HCT116 (cell line): ENCODE results near the gene CFAP46. TPM values are rescaled to one million over a fixed set of nuclear protein-coding genes. Genes with fewer than 3 reads are reported as not detected.

Source experiments
- ATAC-seq: fragments of 200-7000 bp; cut with Tn5 transposase; 2 replicates; pipeline ENCODE4 v1.9.1; 2020; ENCODE audit warnings: mild to moderate bottlenecking, moderate library complexity
- BruUV-seq: library from RNA; stranded (reverse); fragments of 400-500 nt; replicated peaks from 2 replicates; lab custom pipeline; 2021; lab: Mats Ljungman, UMichigan
- CTCF ChIA-PET: fragments of 300-600 bp; sonication (Branson Sonifier 250); formaldehyde crosslinking; loops from one replicate; lab custom pipeline; 2021; ENCODE audit warnings: antibody characterized with exemption; lab: Charles Lee
- POLR2A ChIA-PET: fragments of 300-600, 350-600 bp; sonication (Branson Sonifier 250); formaldehyde crosslinking; loops from one replicate; lab custom pipeline; 2021; ENCODE audit warnings: antibody characterized with exemption; lab: Charles Lee
- RAD21 ChIA-PET, 2 experiments: fragments of 300-600 bp; sonication (Branson Sonifier 250); formaldehyde crosslinking; loops; one replicate each; lab custom pipeline; 2023; ENCODE audit warnings: low total read pairs in 2 of 2; ENCODE audit not compliant: uncharacterized antibody in 2 of 2, unreplicated experiment in 2 of 2, low non-redundant PET in 1 of 2; lab: Charles Lee
- DNase-seq: peaks from one replicate; pipeline ENCODE4 v3.0.0-alpha.2; 2010; ENCODE audit warnings: low read depth, low spot score
- H2AFZ ChIP-seq: fragments of 200-600 bp; shearing (Covaris generic), sonication (generic); 2 replicates; pipeline ENCODE4 v1.6.1; 2017; ENCODE audit warnings: low read depth, mixed run types, mixed read lengths, antibody characterized with exemption, low read length; ENCODE audit not compliant: poor library complexity, severe bottlenecking
- H3K27ac ChIP-seq: 2 replicates; pipeline ENCODE4 v1.5.1; 2012; ENCODE audit warnings: low read depth, low read length
- H3K27me3 ChIP-seq: fragments of 200-600 bp; sonication (generic); 2 replicates; pipeline ENCODE4 v1.6.1; 2016; ENCODE audit warnings: mixed run types, low read length, mixed read lengths; ENCODE audit not compliant: insufficient read depth
- H3K36me3 ChIP-seq, 2 experiments: fragments of 200-500 bp in 1 of 2; fragments of 200-600 bp in 1 of 2; sonication (Bioruptor generic) in 1 of 2; sonication (generic) in 1 of 2; 2 replicates each; pipeline versions ENCODE4 v1.5.1 to v1.6.1; 2014 to 2016; ENCODE audit warnings: low read length in 2 of 2, inconsistent platforms in 1 of 2, mixed read lengths in 1 of 2, mixed run types in 1 of 2; ENCODE audit not compliant: insufficient read depth in 2 of 2, control insufficient read depth in 1 of 2
- H3K4me1 ChIP-seq, 2 experiments: fragments of 200-600 bp in 1 of 2; sonication (generic) in 1 of 2; 2 replicates each; pipeline versions ENCODE4 v1.5.1 to v1.6.1; 2012 to 2017; ENCODE audit warnings: low read length in 2 of 2, inconsistent platforms in 1 of 2, mild to moderate bottlenecking in 1 of 2, mixed read lengths in 1 of 2, mixed run types in 1 of 2, moderate library complexity in 1 of 2; ENCODE audit not compliant: insufficient read depth in 2 of 2, control insufficient read depth in 1 of 2
- H3K4me2 ChIP-seq: fragments of 200-600 bp; sonication (generic); 2 replicates; pipeline ENCODE4 v1.6.1; 2017; ENCODE audit warnings: mixed run types, low read length, mixed read lengths
- H3K4me3 ChIP-seq, 2 experiments: fragments of 200-600 bp in 1 of 2; sonication (generic) in 1 of 2; replicated peaks in 1 of 2; 2 replicates each; pipeline ENCODE4 v1.5.1; 2011 to 2016; ENCODE audit warnings: low read length in 2 of 2, control low read depth in 1 of 2, low read depth in 1 of 2, mild to moderate bottlenecking in 1 of 2, mixed read lengths in 1 of 2, mixed run types in 1 of 2
- H3K79me2 ChIP-seq: fragments of 200-600 bp; sonication (generic); 2 replicates; pipeline ENCODE4 v1.6.1; 2017; ENCODE audit warnings: mild to moderate bottlenecking, mixed run types, low read length, moderate library complexity, mixed read lengths; ENCODE audit not compliant: insufficient read depth
- H3K9ac ChIP-seq: fragments of 200-600 bp; sonication (generic); 2 replicates; pipeline ENCODE4 v1.6.1; 2016; ENCODE audit warnings: low read length, mixed read lengths
- H3K9me2 ChIP-seq: fragments of 200-600 bp; sonication (generic), shearing (Covaris generic); 2 replicates; pipeline ENCODE4 v1.6.1; 2017; ENCODE audit warnings: mixed run types, mild to moderate bottlenecking, moderate library complexity; ENCODE audit not compliant: insufficient read depth
- H3K9me3 ChIP-seq, 2 experiments: fragments of 200-500 bp in 1 of 2; fragments of 200-600 bp in 1 of 2; sonication (Bioruptor generic) in 1 of 2; sonication (generic) in 1 of 2; 2 replicates each; pipeline ENCODE4 v1.6.1; 2014 to 2017; ENCODE audit warnings: low read length in 2 of 2, mixed read lengths in 2 of 2, inconsistent platforms in 1 of 2, low read depth in 1 of 2, mild to moderate bottlenecking in 1 of 2, mixed run types in 1 of 2, moderate library complexity in 1 of 2; ENCODE audit not compliant: control insufficient read depth in 1 of 2, insufficient read depth in 1 of 2
- H4K20me1 ChIP-seq: fragments of 200-600 bp; sonication (generic), shearing (Covaris generic); 2 replicates; pipeline ENCODE4 v1.6.1; 2017; ENCODE audit warnings: mixed run types, mild to moderate bottlenecking, moderate library complexity; ENCODE audit not compliant: insufficient read depth
- CBX3 ChIP-seq: IDR thresholded peaks from 2 replicates; pipeline ENCODE4 v1.6.1; 2012; ENCODE audit warnings: low read depth
- ELF1 ChIP-seq: IDR thresholded peaks from 2 replicates; pipeline ENCODE4 v1.6.1; 2012; ENCODE audit warnings: low read depth, borderline replicate concordance
- EZH2 ChIP-seq: fragments of 200-600 bp; sonication (generic); IDR thresholded peaks from 2 replicates; pipeline ENCODE4 v1.6.1; 2017; ENCODE audit warnings: antibody characterized with exemption, mixed run types
- FOSL1 ChIP-seq: IDR thresholded peaks from 2 replicates; pipeline ENCODE4 v1.6.1; 2012; ENCODE audit warnings: low read depth
- JUND ChIP-seq: IDR thresholded peaks from 2 replicates; pipeline ENCODE4 v1.6.1; 2012
- POLR2A ChIP-seq: IDR thresholded peaks from 2 replicates; pipeline ENCODE4 v1.7.0; 2011; ENCODE audit warnings: borderline replicate concordance; ENCODE audit not compliant: insufficient read depth, insufficient read length; ENCODE audit errors: extremely low read depth
- POLR2AphosphoS5 ChIP-seq: IDR thresholded peaks from 2 replicates; pipeline ENCODE4 v1.6.1; 2011; ENCODE audit warnings: mild to moderate bottlenecking, low read depth, low read length, moderate library complexity
- YY1 ChIP-seq: IDR thresholded peaks from 2 replicates; pipeline ENCODE4 v1.6.1; 2011; ENCODE audit warnings: low read length, low read depth, moderate library complexity, mild to moderate bottlenecking; ENCODE audit not compliant: insufficient replicate concordance; ENCODE audit errors: extremely low read depth
- intact Hi-C: fragments of 100-400 bp; cut with micrococcal nuclease; formaldehyde crosslinking; loops from 2 replicates; pipeline ENCODE4 v1.10.0; 2022
- total RNA-seq: library from RNA; stranded (reverse); gene quantifications from one replicate; pipeline ENCODE4 v1.2.1, GENCODE V29; 2021; ENCODE audit not compliant: unreplicated experiment
- TF ChIP-seq, protein P1 (sequence below): IDR thresholded peaks from 2 replicates; pipeline ENCODE4 v1.6.1; 2012
- TF ChIP-seq, protein P2 (sequence below), 3 experiments: fragments of 200-600 bp in 1 of 3; sonication (generic) in 1 of 3; IDR thresholded peaks in 2 of 3; conservative IDR thresholded peaks in 1 of 3; 2 replicates each; pipeline ENCODE4 v1.5.1; 2012 to 2017; ENCODE audit warnings: low read depth in 2 of 3, low read length in 2 of 3, antibody characterized with exemption in 1 of 3, borderline replicate concordance in 1 of 3, control low read depth in 1 of 3, mild to moderate bottlenecking in 1 of 3, mixed read lengths in 1 of 3, mixed run types in 1 of 3, moderate library complexity in 1 of 3; ENCODE audit not compliant: insufficient read depth in 1 of 3
- TF ChIP-seq, protein P3 (sequence below): IDR thresholded peaks from 2 replicates; pipeline ENCODE4 v1.6.1; 2012; ENCODE audit warnings: low read depth
- TF ChIP-seq, protein P4 (sequence below): IDR thresholded peaks from 2 replicates; pipeline ENCODE4 v1.6.1; 2012

CFAP46 gene
- total RNA-seq, 1 experiment from 2014 or later: 1.4 TPM

DNA sequence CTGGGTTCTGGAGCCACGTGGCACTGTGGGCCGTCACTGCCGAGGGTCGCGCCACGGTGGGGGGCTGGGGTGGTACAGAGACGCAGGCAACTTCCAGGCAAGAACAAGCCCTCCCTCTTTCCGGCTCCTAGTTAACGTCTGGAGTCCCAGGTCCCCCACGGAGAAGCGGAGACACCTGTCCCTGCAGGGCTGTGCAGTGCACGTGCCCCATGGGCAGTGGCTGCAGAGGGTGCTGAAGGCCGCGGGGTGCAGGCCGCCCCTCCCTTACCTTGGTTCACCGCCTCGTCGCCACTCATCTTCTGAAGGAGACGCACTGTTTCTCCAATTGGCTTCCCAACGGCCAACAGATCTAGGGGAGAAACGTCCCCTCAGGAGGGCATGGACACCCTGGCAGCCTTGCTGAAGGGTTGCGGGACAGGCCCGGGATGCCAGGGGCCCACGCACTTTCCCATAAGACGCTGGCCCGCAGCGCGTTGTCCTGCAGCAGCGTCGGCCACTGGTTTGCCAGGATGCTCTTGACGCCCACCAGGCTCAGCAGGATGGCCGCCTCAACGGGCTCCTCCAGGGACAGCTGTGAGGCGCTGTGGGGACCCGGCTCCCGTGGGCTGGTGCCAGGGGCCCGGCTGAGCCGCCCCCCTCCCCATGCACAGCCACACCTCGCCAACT is 132.1 kb downstream of the CFAP46 start:
- RAD21 ChIA-PET: no interaction called here
- TF ChIP-seq YY1 (no peak), ELF1 (no peak), POLR2A (no peak), FOSL1 (no peak), POLR2AphosphoS5 (no peak), CBX3 (no peak), EZH2 (no peak), JUND (no peak)
- TF ChIP-seq, protein P1, sequence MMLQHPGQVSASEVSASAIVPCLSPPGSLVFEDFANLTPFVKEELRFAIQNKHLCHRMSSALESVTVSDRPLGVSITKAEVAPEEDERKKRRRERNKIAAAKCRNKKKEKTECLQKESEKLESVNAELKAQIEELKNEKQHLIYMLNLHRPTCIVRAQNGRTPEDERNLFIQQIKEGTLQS: no peak
- TF ChIP-seq, protein P2, sequence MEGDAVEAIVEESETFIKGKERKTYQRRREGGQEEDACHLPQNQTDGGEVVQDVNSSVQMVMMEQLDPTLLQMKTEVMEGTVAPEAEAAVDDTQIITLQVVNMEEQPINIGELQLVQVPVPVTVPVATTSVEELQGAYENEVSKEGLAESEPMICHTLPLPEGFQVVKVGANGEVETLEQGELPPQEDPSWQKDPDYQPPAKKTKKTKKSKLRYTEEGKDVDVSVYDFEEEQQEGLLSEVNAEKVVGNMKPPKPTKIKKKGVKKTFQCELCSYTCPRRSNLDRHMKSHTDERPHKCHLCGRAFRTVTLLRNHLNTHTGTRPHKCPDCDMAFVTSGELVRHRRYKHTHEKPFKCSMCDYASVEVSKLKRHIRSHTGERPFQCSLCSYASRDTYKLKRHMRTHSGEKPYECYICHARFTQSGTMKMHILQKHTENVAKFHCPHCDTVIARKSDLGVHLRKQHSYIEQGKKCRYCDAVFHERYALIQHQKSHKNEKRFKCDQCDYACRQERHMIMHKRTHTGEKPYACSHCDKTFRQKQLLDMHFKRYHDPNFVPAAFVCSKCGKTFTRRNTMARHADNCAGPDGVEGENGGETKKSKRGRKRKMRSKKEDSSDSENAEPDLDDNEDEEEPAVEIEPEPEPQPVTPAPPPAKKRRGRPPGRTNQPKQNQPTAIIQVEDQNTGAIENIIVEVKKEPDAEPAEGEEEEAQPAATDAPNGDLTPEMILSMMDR (IDR thresholded peaks at IDR 0.05 in 2 of 3, conservative IDR thresholded peaks at IDR 0.05 in 1 of 3; ENCODE audit: borderline replicate concordance in 1 of 3, insufficient read depth in 1 of 3, low read depth in 2 of 3, low read length in 2 of 3): no peak
- TF ChIP-seq, protein P3, sequence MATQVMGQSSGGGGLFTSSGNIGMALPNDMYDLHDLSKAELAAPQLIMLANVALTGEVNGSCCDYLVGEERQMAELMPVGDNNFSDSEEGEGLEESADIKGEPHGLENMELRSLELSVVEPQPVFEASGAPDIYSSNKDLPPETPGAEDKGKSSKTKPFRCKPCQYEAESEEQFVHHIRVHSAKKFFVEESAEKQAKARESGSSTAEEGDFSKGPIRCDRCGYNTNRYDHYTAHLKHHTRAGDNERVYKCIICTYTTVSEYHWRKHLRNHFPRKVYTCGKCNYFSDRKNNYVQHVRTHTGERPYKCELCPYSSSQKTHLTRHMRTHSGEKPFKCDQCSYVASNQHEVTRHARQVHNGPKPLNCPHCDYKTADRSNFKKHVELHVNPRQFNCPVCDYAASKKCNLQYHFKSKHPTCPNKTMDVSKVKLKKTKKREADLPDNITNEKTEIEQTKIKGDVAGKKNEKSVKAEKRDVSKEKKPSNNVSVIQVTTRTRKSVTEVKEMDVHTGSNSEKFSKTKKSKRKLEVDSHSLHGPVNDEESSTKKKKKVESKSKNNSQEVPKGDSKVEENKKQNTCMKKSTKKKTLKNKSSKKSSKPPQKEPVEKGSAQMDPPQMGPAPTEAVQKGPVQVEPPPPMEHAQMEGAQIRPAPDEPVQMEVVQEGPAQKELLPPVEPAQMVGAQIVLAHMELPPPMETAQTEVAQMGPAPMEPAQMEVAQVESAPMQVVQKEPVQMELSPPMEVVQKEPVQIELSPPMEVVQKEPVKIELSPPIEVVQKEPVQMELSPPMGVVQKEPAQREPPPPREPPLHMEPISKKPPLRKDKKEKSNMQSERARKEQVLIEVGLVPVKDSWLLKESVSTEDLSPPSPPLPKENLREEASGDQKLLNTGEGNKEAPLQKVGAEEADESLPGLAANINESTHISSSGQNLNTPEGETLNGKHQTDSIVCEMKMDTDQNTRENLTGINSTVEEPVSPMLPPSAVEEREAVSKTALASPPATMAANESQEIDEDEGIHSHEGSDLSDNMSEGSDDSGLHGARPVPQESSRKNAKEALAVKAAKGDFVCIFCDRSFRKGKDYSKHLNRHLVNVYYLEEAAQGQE: no peak
- TF ChIP-seq, protein P4, sequence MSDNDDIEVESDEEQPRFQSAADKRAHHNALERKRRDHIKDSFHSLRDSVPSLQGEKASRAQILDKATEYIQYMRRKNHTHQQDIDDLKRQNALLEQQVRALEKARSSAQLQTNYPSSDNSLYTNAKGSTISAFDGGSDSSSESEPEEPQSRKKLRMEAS: no peak
- Histone ChIP-seq H3K27me3 (no peaks in the 10 kb centered on the region), H3K9me2 (no peaks in the 10 kb centered on the region), H3K4me3 (no peak overlapping the region), H3K27ac (no peak overlapping the region), H3K79me2 (no peaks in the 10 kb centered on the region), H4K20me1 (no peaks in the 10 kb centered on the region), H3K4me2 (no peak overlapping the region), H3K4me1 (no peaks in the 10 kb centered on the region), H3K9ac (no peak overlapping the region), H2AFZ (no peak overlapping the region), H3K9me3 (no peaks in the 10 kb centered on the region), H3K36me3 (no peaks in the 10 kb centered on the region)
- CTCF ChIA-PET: no interaction called here
- POLR2A ChIA-PET: no interaction called here
- no peak for DNase-seq
- ATAC-seq: no peak
- BruUV-seq: no TSS peak
- intact Hi-C loops: no loop called here
